Activated T-helper 9 cell treated with anti-CD3 and anti-CD28 coated beads, Interleukin-2, amount 50 U/mL, for 16 hours (primary cell): Measurements from ENCODE around the gene KXD1.
"Not testable (repeated sequence)": the region's sequence is repeated elsewhere in the genome, so short reads cannot be mapped to it uniquely, and the experiment has no call there.

Experiments used
- DNase-seq: peaks from one replicate; pipeline ENCODE4 v3.0.0-alpha.2; 2020; ENCODE audit warnings: low read depth

The KXD1 gene

DNA sequence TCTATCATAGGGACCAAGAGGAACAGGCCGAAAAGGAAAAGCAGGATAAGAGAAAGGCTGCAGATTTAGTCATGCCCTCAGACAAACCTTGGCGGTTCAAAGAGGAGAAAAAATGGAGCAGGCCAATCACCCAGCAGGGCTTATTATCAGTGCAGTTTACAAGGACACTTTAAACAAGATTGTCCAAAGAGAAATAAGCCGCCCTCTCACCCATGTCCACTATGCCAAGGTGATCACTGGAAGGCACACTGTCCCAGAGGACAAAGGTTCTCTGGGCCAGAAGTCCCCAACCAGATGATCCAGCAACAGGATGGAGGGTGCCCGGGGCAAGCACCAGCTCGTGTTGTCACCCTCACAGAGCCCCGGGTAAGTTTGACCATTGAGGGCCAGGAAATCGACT is 22.6 kb downstream of the KXD1 start:
- DNase-seq, result no peak

DNA sequence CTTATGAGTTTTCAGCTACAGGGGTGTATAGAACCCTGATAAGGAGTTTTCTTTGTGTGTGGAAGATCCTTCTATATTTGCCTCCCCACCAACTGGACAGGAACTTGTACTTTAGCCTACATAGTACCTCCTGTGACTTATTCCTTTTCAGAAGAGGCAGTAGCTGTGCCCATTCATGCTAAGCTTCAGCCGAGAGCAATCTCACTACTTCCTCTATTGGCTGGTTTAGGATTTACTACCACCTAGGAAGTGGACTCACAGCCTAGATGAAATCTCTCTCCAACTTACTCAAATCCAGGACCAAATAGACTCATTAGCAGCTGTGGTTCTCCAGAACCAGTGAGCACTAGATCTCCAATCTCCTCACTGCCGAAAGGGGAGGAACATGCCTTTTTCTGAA is 28.6 kb downstream of the KXD1 start:
- no peak for DNase-seq

DNA sequence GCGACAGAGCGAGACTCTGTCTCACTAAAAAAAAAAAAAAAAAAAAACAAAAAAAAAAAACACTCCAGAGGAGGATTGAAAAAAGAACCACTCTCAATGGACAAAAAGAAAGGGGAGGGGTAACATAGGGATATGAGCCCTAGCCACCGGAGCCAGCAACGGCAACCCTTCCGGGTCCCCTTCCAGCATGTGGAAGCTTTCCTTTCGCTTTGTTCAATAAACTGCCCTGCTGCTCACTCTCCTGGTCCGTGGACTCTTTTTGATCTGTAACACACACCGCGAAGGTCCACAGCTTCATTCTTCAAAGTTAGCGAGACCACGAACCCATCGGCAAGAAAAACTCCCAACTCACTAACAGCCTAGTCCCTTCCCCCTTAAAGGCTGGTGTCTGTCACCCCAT is 29.9 kb downstream of the KXD1 start:
- DNase-seq, result no peak

DNA sequence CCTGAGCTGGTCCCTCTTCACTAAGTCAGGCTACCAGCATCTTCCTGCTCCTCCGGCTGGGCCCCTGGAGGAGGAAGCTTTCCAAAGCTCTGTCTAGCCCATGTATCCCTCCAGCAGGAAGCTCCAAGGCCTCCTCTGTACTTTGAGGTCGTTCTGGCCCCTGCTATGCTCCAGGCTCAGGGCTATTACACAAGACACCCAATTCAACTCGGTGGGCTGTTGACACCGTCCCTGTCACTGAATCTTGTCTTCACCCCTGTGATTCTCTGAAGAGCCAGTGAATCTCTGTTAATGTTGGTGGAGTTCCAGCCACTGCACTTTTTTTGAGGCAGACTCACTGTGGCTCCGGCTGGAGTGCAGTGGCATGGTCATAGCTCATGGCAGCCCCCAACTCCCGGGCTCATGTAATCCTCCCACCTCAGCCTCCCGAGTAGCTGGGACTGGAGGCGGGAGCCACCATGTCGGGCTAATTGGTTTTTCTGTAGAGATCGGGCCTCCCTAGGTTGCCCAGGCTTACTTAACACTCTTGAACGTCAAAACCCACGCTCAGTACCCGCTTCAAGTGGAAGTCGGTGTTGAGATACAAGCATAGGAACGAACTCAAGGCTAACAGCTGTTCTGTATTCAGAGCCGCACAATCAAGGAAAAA is 30.4 kb downstream of the KXD1 start:
- no peak for DNase-seq

- DNase-seq, result peak; percentile 76
Measured at GRCh38 chr19:18588611-18589379, 31.1 kb downstream of the KXD1 start, which contains the start of gene REX1BD. Gene REX1BD (plus strand): TSS chr19:18588798. CDS start chr19:18588802, 4 bp downstream.

DNA sequence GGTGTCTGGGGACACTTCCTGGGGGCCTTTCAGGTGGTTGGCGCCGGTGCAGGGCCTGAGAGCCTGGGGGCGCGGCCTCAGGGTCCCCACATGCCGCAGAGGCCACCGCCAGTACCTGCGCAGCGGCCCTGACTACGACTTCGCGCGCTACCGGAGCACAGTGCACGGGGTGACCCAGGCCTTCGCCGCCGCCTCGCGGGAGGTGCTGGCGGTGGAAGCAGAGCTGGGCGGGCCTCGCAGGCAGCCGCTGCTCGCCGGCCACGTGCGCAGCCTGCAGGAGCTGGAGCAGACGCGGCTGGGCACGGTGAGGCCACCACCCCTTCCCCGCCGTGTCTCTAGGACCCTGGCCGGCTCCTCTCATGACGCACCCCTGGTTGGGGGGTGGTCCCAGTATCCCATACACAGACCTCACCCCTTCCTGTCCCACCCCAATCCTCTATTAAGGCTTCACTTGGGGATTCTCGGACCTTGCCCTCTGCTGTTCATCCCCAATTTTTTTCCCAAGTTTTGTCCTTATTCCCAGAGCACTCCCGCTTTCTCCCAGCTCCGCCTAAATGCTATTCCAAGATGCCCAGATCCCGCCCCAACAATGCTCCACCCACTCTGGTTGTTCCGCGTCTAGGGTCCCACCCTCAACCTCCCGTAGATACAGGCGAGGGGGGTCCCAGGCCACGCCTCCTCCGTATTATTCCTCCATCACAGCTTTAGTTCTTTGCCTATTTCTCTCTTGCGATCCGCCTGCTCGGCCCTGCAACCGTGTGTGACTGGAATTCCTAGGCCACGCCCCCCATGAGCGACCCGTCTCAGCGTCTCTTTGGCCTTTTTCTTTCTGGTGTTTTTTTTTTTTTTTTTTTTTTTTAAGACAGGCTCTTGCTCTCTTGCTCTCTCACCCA is 32.0 kb downstream of the KXD1 start:
- DNase-seq, result peak; percentile 65

DNA sequence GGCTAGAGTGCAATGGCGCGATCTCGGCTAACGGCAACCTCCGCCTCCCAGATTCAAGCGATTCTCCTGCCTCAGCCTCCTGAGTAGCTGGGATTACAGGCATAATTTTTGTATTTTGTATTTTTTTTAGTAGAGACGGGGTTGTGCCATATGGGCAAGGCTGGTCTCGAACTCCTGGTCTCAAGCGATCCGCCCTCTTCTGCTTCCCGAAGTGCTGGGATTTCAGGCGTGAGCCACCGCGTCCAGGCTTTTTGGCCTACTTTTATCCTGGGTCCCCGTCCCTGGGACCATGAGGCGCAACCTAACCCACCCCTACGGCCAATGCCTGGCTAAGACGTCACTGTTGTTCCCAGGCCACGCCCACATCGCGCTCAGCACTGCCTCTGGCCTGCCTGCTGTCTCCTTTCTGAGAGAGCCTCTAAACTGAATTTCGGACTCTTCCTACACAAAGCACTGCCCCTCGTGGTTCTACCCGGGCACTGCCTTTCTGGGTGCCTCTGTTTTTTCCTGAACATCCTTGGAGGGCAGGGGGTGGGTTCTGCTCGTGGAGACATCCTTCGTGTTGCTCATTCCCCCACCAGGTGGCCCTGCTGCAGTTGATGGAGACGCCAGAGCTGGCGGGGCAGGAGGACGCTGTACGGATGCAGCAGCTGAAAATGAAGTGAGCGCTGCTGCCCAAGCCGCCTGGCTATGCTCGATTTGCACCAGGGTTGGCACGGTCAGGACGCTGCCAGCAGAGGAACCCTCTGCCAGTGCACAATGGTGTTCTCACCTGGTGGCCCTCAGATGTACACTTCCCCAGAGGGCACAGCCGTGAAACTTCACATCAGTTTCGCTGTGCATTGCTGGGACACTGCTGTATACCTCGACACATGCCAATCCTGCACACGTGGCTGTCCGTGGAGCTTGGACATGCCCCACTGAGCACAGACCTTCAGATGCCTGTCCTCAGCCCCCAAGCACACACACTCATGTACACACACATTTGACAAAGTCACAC is 32.9 kb downstream of the KXD1 start:
- DNase-seq, result no peak

DNA sequence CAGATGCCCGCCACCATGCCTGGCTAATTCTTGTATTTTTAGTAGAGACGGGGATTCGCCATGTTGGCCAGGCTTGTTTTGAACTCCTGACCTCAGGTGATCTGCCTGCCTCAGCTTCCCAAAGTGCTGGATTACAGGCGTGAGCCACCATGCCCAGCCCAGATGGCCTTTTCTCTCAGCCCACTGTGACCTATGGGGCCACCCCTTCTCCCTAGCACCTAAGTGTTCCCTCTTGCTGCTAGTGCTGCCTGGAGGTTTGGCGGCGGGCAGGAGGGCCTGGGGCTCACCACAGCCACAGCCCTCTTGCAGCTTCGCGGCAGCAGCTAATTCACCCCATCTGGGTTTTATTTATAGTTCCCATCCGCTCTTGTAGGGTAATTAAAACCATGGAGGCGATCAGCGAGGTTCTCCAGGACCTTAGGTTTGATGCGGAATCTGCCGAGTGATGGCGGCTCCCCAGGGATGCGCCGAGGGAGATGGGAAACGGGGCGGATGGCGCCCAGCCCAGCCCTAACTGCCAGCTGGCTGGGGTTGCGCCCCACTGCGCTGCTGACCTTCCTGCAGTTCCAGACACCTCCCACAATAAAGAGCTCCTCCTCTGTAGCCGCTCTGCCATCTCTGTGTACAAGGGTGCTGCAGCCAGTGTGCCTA is 34.2 kb downstream of the KXD1 start:
- DNase-seq, result no peak

DNA sequence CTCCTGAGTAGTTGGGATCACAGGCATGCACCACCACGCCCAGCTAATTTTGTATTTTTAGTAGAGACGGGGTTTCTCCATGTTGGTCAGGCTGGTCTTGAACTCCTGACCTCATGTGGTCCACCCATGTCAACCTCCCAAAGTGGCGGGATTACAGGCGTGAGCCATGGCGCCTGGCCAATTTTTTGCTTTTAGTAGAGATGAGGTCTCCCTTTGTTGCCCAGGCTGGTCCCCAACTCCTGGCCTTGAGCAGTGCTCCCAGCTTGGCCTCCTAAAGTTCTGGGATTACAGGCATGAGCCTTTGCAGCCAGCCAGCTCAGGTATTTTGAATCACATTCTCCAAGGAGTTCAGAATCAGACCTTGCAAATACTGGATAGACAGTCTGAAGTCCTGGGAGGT is 35.1 kb downstream of the KXD1 start:
- DNase-seq, result not testable (repeated sequence)

GRCh38 chr19:18593367-18594095 is 35.9 kb downstream of the KXD1 start:
- no peak for DNase-seq

DNA sequence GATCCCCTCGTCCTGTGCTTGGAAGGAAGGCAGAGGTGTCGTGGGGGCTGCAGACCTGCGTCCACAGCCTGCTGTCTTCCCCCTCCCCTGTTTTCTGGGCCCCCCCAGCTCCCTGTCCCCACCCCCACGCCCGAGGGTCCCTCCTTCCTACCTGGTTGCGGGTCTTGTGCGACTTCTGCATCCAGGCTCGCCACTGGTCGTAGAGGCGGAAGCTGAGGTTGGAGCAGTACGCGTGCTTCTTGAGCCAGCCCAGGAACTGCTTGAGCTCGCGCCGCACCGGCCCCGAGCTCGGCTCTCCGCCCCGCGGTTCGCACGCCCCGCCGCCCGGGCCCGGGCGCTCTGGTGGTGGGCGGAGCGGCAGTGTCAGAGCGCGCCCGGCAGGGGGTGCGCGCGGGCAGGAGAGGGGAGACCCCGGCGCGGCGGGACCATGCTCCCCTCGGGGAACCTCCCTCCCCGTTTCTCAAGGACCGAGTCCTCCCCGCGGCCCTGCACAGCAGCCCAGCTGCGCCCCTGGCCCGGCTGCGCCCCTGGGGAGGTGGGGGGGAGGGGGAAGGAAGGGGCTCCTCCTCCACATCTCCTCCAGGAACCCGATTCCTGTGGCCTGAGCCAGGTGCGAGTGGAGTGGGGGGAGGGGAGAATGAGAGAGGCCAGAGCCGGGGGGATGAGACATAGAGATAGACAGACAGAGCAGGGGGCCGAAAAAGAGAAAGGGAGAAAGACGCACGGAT is 36.6 kb downstream of the KXD1 start:
- DNase-seq, result peak; percentile 68

DNA sequence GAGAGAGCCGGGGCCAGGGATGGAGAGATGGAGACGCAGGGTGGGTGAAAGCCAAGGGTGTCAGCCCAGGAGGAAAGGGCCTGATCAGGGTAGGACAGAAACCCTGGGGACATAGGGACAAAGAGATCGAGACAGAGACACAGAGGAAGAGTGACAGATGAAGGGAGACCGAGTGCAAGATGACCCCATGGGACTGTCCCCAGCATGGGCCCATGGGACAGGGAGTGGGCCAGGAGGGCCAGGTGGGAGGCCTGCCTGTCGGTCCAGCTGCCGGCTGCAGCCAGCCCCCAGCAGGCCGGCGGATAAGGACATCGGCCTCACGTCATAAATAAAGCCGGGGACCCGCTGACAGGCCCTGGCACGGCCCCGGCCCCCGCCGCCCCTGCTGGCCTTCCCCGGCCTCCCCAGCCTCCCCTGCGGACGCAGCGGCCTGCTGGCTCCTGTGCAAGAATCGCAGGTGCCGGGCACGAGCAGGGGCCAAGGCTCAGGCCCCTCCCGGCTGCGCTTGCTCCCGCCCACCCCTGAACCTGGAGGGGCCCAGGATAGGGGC is 37.2 kb downstream of the KXD1 start:
- no peak for DNase-seq

GRCh38 chr19:18595475-18595874 is 37.8 kb downstream of the KXD1 start:
- no peak for DNase-seq

- DNase-seq, result no peak
Measured at GRCh38 chr19:18596752-18597157, 39.1 kb downstream of the KXD1 start.

DNA sequence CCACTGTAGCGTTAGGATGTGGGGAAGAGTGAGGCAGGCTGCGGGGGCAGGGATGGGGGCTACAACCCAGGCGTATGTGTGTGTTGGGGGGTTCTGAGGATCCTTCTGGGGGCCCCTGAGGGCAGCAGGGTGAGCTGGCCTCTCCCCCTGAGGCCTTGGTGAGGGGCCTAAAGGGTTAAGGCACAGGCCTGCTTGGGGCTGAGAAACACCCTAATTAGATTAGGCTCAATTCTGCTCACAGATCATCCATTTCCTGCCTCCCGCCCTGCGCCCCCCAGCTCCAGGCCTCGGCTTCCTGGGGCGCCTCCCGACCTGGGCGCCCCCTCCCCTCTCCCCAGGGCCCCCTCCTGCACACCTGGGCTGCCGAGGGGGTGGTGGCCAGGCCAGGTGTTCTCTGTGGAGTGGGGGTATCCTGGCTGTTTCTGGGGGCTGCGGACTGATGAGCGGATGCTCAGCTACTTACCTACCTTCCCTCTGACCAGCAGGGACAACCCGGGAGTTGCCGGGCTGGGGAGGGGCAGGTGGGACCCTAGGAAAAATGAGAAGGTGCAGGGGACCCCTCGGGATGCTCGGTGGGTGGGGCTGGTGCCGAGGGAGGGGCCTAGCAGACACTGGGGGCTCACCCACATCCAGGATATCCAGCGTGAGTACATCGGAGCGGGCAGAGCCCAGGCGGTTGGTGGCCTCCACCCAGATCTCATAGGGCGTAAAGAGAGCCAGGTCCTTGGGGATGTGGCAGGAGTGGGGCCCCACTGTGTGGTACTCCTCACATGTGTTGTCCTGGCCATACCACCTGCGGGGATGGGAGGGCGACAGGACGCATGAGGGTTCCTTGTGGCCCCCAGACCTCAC is 40.4 kb downstream of the KXD1 start:
- DNase-seq, result no peak

- no peak for DNase-seq
Measured at GRCh38 chr19:18599485-18599884, 41.8 kb downstream of the KXD1 start.

GRCh38 chr19:18600692-18601397 is 43.2 kb downstream of the KXD1 start:
- not testable (repeated sequence) for DNase-seq

DNA sequence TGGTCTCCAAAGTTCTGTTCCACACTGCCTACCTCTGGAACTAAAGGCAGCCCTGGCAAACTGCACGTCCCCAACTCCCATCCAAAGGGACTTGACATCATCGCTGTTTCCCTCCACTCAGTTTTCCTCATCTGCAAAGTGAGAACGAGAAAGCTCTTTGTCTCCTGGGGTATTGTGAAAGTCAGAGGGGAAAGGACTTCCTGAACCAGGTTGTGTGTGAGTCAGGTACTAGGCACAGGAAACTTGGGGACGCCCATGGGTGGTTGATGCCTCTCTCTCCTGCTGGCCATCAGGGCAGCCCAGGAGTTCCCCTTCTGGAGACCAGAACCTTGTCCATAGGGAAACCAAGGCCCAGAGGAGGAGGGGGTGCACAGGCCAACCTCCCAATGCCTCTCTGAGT is 44.2 kb downstream of the KXD1 start:
- DNase-seq, result no peak
